SU-DHL-6 (cell line): ENCODE measurements around the gene FANCD2.
"Not testable (repeated sequence)": the region's sequence is repeated elsewhere in the genome, so short reads cannot be mapped to it uniquely, and the experiment has no call there.

Source experiments
- H2AFZ ChIP-seq: fragments of 200-600 bp; sonication (generic); 2 replicates; pipeline ENCODE4 v1.6.1; 2014; ENCODE audit warnings: low read depth, mild to moderate bottlenecking, moderate library complexity, mixed read lengths, antibody characterized with exemption, low read length; ENCODE audit not compliant: severe bottlenecking
- H3F3A ChIP-seq: fragments of 200-600 bp; shearing (Covaris generic); 2 replicates; pipeline ENCODE4 v1.6.0; 2016; ENCODE audit warnings: antibody characterized with exemption, mild to moderate bottlenecking; ENCODE audit not compliant: insufficient read depth
- H3K27ac ChIP-seq: fragments of 200-600 bp; sonication (generic); 2 replicates; pipeline ENCODE4 v1.5.1; 2016; ENCODE audit warnings: low read depth, mild to moderate bottlenecking, low read length, moderate library complexity, mixed read lengths
- H3K27me3 ChIP-seq: fragments of 200-600 bp; sonication (generic), shearing (Covaris generic); 2 replicates; pipeline ENCODE4 v1.6.0; 2014; ENCODE audit warnings: mild to moderate bottlenecking, low read length
- H3K36me3 ChIP-seq: fragments of 200-600 bp; sonication (generic); 2 replicates; pipeline ENCODE4 v1.6.1; 2014; ENCODE audit warnings: mild to moderate bottlenecking, low read length, mixed read lengths
- H3K4me2 ChIP-seq: fragments of 300-600, 200-600 bp; shearing (Covaris generic), sonication (generic); 2 replicates; pipeline ENCODE4 v1.6.0; 2014; ENCODE audit warnings: low read length, low read depth, mild to moderate bottlenecking; ENCODE audit not compliant: poor library complexity, severe bottlenecking
- H3K4me3 ChIP-seq: fragments of 200-600 bp; sonication (generic); 2 replicates; pipeline ENCODE4 v1.5.1; 2014; ENCODE audit warnings: antibody characterized with exemption, low read length, mild to moderate bottlenecking, mixed read lengths; ENCODE audit not compliant: insufficient read depth, poor library complexity, severe bottlenecking
- H3K79me2 ChIP-seq: fragments of 200-600 bp; sonication (generic); 2 replicates; pipeline ENCODE4 v1.6.1; 2014; ENCODE audit warnings: mild to moderate bottlenecking, low read length, moderate library complexity; ENCODE audit not compliant: insufficient read depth
- H3K9ac ChIP-seq: fragments of 200-600 bp; sonication (generic); 2 replicates; pipeline ENCODE4 v1.7.0; 2014; ENCODE audit warnings: mild to moderate bottlenecking, low read length
- H3K9me2 ChIP-seq: fragments of 200-600 bp; sonication (generic); replicated peaks from 2 replicates; pipeline ENCODE4 v1.6.1; 2014; ENCODE audit warnings: low read length; ENCODE audit not compliant: insufficient read depth
- H3K9me3 ChIP-seq: fragments of 200-600 bp; sonication (generic); 2 replicates; pipeline ENCODE4 v1.6.1; 2014; ENCODE audit warnings: low read length, mixed read lengths; ENCODE audit not compliant: insufficient read depth
- H4K20me1 ChIP-seq: fragments of 200-600 bp; sonication (generic); 2 replicates; pipeline ENCODE4 v1.6.1; 2014; ENCODE audit warnings: low read depth, mild to moderate bottlenecking, antibody characterized with exemption, low read length, moderate library complexity, mixed read lengths
- EZH2phosphoT487 ChIP-seq: fragments of 200-600 bp; sonication (generic), shearing (Covaris generic); conservative IDR thresholded peaks from 2 replicates; pipeline ENCODE4 v1.6.1; 2018; ENCODE audit warnings: mild to moderate bottlenecking, antibody characterized with exemption, low read length, moderate library complexity, mixed read lengths
- TF ChIP-seq, protein P1 (sequence below): fragments of 200-600 bp; sonication (generic); IDR thresholded peaks from one replicate; pipeline ENCODE4 v1.5.1; 2017; ENCODE audit warnings: antibody characterized with exemption, mild to moderate bottlenecking, low read length, moderate library complexity; ENCODE audit not compliant: insufficient read depth, poor library complexity, severe bottlenecking

FANCD2 gene

DNA sequence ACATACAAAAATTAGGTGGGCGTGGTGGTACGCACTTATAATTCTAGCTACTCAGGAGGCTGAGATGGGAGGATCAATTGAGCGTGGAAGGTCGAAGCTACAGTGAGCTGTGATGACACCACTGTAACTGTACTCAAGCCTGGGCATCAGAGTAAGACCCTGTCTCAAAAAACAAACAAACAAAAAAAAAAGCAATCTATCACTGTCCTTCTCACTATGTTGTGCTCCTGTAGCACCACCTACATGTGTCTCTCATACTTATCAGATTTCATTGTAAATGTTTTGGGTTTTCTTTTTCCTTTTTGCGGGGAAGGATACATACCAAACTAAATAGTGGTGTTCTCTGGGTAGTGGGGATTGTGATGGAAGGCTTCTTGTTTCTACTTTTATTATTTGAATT, 14.8 kb downstream of the FANCD2 start:
- no peaks in the 10 kb centered on the region for H3K9me2 ChIP-seq
- H3K4me3 ChIP-seq = no peak overlapping the region
- TF ChIP-seq EZH2phosphoT487 = no peak
- TF ChIP-seq, protein P1, sequence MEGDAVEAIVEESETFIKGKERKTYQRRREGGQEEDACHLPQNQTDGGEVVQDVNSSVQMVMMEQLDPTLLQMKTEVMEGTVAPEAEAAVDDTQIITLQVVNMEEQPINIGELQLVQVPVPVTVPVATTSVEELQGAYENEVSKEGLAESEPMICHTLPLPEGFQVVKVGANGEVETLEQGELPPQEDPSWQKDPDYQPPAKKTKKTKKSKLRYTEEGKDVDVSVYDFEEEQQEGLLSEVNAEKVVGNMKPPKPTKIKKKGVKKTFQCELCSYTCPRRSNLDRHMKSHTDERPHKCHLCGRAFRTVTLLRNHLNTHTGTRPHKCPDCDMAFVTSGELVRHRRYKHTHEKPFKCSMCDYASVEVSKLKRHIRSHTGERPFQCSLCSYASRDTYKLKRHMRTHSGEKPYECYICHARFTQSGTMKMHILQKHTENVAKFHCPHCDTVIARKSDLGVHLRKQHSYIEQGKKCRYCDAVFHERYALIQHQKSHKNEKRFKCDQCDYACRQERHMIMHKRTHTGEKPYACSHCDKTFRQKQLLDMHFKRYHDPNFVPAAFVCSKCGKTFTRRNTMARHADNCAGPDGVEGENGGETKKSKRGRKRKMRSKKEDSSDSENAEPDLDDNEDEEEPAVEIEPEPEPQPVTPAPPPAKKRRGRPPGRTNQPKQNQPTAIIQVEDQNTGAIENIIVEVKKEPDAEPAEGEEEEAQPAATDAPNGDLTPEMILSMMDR = no peak
- H3F3A ChIP-seq = peaks cover 9% of the 10 kb centered on the region; the same call in 1 of the 2 replicates
- no peaks in the 10 kb centered on the region for H3K9me3 ChIP-seq
- no peak overlapping the region for H3K27ac ChIP-seq
- H3K9ac ChIP-seq = no peak overlapping the region
- no peaks in the 10 kb centered on the region for H4K20me1 ChIP-seq
- peaks cover 51% of the 10 kb centered on the region for H3K36me3 ChIP-seq
- H3K79me2 ChIP-seq = 0 out of 2 replicates have a peak, but pooled peaks cover 5% of the 10 kb centered on the region
- H3K27me3 ChIP-seq = no peaks in the 10 kb centered on the region
- H2AFZ ChIP-seq = no peak overlapping the region
- H3K4me2 ChIP-seq = no peak overlapping the region

DNA sequence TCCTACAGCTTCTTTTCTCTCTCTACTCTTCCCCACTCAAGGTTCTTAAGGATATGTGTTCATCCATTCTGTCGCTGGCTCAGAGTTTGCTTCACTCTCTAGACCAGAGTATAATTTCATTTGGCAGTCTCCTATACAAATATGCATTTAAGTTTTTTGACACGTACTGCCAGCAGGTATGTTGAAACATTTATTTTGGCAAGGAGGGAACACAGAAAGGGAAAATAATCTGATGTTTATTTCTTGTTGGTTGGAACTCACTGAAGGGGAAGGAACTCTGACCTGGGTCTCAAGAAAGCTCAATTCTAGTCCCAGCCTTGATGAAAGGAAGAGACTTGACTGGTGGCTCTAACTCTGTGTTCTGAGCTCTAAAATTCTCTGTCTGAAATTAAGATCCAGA, 21.6 kb downstream of the FANCD2 start:
- Histone ChIP-seq H3K4me2 (no peak overlapping the region), H3K27ac (no peak overlapping the region), H4K20me1 (no peaks in the 10 kb centered on the region), H3K4me3 (no peak overlapping the region), H3K36me3 (peaks cover 33% of the 10 kb centered on the region; the same call in 1 of the 2 replicates), H2AFZ (no peak overlapping the region), H3K9me2 (no peaks in the 10 kb centered on the region), H3K27me3 (no peaks in the 10 kb centered on the region), H3K79me2 (no peaks in the 10 kb centered on the region), H3F3A (0 out of 2 replicates have a peak, but pooled peaks cover 4% of the 10 kb centered on the region), H3K9me3 (no peaks in the 10 kb centered on the region), H3K9ac (no peak overlapping the region)
- TF ChIP-seq EZH2phosphoT487 = no peak
- TF ChIP-seq, protein P1 = no peak

DNA sequence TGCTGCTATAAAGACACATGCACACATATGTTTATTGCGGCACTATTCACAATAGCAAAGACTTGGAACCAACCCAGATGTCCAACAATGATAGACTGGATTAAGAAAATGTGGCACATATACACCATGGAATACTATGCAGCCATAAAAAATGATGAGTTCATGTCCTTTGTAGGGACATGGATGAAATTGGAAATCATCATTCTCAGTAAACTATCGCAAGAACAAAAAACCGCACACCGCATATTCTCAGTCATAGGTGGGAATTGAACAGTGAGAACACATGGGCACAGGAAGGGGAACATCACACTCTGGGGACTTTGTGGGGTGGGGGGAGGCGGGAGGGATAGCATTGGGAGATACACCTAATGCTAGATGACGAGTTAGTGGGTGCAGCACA, 26.8 kb downstream of the FANCD2 start:
- H3K9ac ChIP-seq, H3F3A ChIP-seq, H3K9me2 ChIP-seq, H3K9me3 ChIP-seq, H3K4me3 ChIP-seq, H3K4me2 ChIP-seq, H3K79me2 ChIP-seq, H3K27ac ChIP-seq, H4K20me1 ChIP-seq, H3K27me3 ChIP-seq, H2AFZ ChIP-seq: not testable (repeated sequence)
- H3K36me3 ChIP-seq = peaks cover 17% of the 10 kb centered on the region; the same call in 1 of the 2 replicates

DNA sequence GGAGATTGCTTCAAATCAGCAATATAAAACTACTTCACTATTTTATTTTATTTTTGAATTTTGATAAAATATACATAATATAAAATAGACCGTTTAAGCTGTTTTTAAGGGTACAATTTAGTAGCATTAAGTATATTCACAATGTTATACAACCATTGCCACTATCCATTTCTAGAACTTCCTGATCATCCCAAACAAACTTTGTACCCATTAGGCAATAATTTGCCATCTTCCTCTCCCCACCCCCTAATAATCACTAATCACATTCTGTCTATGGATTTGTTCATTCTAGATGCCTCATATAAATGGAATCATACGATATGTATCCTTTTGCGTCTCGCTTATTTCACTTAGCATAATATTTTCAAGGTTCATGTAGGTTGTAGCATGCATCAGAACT, 28.9 kb downstream of the FANCD2 start:
- Histone ChIP-seq H3K27me3 (no peaks in the 10 kb centered on the region), H4K20me1 (no peaks in the 10 kb centered on the region), H3F3A (0 out of 2 replicates have a peak, but pooled peaks cover 4% of the 10 kb centered on the region), H3K79me2 (no peaks in the 10 kb centered on the region), H3K4me2 (no peak overlapping the region), H3K9me2 (no peaks in the 10 kb centered on the region), H3K9ac (no peak overlapping the region), H3K36me3 (peaks cover 14% of the 10 kb centered on the region), H3K27ac (no peak overlapping the region), H3K4me3 (no peak overlapping the region), H2AFZ (no peak overlapping the region), H3K9me3 (no peaks in the 10 kb centered on the region)
- TF ChIP-seq, protein P1 = no peak
- TF ChIP-seq EZH2phosphoT487 = no peak

DNA sequence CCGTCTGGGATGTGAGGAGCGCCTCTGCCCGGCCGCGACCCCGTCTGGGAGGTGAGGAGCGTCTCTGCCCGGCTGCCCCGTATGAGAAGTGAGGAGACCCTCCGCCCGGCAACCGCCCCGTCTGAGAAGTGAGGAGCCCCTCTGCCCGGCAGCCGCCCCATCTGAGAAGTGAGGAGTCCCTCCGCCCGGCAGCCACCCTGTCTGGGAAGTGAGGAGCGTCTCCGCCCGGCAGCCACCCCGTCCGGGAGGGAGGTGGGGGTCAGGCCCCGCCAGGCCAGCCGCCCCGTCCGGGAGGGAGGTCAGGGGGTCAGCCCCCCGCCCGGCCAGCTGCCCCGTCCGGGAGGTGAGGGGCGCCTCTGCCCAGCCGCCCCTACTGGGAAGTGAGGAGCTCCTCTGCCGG, 43.8 kb downstream of the FANCD2 start:
- H3K27ac ChIP-seq, H3K79me2 ChIP-seq, H3K27me3 ChIP-seq, H3K9me3 ChIP-seq, H3K4me3 ChIP-seq, H3K9me2 ChIP-seq, H3F3A ChIP-seq, H3K9ac ChIP-seq, H3K4me2 ChIP-seq, H2AFZ ChIP-seq, H4K20me1 ChIP-seq: not testable (repeated sequence)
- H3K36me3 ChIP-seq = peaks cover 36% of the 10 kb centered on the region
